ENCODE results near the gene SIAH3. TPM values are rescaled to one million over a fixed set of nuclear protein-coding genes. Genes with fewer than 3 reads are reported as not detected.

SIAH3 gene
- total and polyA plus RNA-seq, 9 of the 15 experiments (the other 6 are each of a cell fraction or from before 2014, with no cell fraction given) = not detected

DNA sequence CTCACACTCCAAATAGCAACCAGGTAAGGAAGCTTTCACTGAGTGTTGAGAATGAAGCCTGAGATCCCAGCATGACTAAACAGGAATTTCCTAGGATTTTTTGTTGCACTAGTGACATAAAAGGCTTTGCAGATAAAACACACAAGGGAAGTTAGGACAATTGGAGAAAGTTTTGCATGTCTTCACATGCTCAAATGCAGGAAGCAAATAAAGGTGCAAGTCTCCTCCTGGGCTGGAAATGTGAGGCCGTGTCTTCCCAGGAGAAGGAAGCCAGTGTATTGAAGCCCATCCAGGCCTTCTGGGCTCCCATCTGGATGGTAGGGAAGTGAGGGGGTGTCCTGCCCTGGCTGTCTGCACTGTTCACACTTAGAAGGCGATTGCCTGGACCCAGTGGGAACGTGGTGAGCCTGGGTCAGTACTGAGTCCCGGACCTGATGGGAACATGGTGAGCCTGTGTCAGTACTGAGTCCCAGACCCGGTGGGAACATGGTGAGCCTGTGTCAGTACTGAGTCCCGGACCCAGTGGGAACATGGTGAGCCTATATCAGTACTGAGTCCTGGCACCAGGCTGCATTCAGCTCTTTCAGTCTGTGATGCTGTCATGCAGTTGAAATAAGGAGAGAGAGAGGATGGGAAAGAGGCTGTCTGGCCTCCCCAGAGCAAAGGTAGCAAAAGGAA, 38.7 kb downstream of the SIAH3 start (continued):
- TF ChIP-seq, protein P1, sequence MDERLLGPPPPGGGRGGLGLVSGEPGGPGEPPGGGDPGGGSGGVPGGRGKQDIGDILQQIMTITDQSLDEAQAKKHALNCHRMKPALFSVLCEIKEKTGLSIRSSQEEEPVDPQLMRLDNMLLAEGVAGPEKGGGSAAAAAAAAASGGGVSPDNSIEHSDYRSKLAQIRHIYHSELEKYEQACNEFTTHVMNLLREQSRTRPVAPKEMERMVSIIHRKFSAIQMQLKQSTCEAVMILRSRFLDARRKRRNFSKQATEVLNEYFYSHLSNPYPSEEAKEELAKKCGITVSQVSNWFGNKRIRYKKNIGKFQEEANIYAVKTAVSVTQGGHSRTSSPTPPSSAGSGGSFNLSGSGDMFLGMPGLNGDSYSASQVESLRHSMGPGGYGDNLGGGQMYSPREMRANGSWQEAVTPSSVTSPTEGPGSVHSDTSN (CRISPR knock-in tag; IDR thresholded peaks at IDR 0.05; ENCODE audit: low read depth) = no peak
- TF ChIP-seq, protein P1 (tag; conservative IDR thresholded peaks at IDR 0.05; ENCODE audit: low read depth) = no peak
- TF ChIP-seq EP300 (IDR thresholded peaks at IDR 0.05; ENCODE audit: low read length) = no peak
- TF ChIP-seq, protein P2, sequence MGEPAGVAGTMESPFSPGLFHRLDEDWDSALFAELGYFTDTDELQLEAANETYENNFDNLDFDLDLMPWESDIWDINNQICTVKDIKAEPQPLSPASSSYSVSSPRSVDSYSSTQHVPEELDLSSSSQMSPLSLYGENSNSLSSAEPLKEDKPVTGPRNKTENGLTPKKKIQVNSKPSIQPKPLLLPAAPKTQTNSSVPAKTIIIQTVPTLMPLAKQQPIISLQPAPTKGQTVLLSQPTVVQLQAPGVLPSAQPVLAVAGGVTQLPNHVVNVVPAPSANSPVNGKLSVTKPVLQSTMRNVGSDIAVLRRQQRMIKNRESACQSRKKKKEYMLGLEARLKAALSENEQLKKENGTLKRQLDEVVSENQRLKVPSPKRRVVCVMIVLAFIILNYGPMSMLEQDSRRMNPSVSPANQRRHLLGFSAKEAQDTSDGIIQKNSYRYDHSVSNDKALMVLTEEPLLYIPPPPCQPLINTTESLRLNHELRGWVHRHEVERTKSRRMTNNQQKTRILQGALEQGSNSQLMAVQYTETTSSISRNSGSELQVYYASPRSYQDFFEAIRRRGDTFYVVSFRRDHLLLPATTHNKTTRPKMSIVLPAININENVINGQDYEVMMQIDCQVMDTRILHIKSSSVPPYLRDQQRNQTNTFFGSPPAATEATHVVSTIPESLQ (CRISPR knock-in tag; IDR thresholded peaks at IDR 0.05) = no peak
